Stimulated activated CD4-positive, alpha-beta T cell treated with anti-CD3 and anti-CD28 coated beads, Interleukin-12 subunit alpha, Interleukin-12 subunit beta, amount 100 ng/mL, for 48 hours (primary cell): ENCODE measurements around the gene TMEM131L.
"Not testable (repeated sequence)": the region's sequence is repeated elsewhere in the genome, so short reads cannot be mapped to it uniquely, and the experiment has no call there.

Experiments used
- DNase-seq, 3 donors: peaks; one replicate each; pipeline ENCODE4 v3.0.0-alpha.2; 2020; ENCODE audit warnings: low read depth in 2 of 3, low spot score in 1 of 3

Gene TMEM131L

DNA sequence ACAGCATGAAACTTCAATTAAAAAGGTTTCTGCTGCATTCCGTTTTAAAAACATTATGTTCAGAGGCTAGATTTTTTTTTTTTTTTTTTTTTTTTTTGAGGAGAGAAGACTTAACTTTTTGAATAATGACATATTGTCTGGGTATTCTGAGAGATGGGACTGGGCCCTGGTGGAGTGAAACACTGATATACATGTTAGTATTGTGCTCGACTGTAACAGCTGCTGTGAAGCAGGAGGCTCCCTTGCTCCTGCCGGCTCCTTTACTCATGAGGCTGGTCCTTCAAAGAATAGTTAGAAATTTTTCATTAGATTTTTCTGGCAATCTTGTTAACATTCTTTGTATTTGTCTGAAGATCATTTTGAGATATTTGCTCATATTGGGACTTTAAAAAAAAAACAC, 73.3 kb downstream of the TMEM131L start:
- DNase-seq = no peak

DNA sequence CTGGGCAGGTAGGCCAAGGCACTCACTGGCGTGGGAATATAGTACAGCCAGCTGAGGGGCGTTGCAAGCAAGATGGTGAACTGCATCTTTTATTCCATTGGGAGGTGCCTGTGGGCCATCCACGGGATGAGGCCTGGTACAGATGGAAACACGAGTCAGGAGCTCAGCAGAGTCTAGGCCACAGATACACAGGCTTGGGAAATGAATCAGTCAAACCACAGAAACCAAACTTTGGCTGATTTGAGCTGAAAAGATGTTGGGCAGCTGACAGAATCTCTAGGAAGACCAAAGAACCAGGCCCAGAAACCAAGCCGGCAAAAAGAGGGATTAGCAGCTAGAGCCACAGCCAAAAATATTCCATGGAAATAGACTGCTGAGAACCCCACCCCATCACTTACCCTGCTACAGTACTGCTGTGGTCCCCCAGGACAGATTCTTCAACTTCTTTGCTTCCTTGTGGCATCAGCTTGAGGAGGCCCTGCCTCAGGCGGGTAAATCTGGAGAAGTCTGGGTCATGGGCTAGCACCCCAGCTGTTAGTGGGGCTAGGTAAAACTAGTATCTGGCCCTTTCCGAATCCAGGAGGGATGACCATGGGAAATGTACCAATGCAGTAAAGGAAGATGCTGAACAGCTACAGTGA, 75.4 kb downstream of the TMEM131L start:
- DNase-seq = no peak

DNA sequence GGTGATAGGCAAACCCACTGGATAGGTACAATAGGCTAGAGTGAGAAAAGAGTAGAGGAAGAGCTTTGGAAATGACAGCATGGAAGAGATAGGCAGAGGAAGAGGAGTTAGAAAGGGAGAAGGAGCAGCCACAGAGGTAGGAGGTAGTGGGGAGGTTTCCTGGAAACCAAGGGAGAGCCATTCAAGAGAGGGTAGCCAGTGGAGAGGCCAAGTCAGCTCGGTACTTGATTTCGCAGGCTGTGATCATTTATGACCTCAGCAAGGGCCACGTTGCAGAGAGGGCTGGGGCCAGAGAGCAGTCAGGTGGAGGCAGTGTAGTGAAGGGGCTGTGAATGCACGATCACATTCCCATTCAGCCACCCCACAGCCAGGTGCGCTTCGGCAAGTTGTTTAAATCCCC, 76.0 kb downstream of the TMEM131L start:
- no peak for DNase-seq

DNA sequence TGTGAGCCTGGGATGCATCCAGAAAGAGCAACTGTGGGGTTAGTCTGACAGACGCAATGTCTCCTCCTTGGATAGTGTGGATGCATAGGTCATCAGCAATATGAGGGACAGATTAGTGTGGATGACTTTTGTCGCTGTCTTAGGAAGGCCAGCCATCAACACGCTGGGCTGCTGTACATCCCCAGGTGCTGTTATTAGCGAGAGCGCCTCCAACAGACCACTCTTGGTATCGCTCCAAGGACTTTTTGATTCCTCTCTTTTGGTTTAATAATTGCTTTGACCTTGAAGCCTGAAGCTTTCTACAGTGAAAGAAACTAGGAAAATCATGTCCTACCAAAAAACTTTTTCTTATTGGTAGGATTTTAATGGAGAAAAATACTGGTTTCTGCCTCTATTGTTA, 76.7 kb downstream of the TMEM131L start:
- DNase-seq = no peak

DNA sequence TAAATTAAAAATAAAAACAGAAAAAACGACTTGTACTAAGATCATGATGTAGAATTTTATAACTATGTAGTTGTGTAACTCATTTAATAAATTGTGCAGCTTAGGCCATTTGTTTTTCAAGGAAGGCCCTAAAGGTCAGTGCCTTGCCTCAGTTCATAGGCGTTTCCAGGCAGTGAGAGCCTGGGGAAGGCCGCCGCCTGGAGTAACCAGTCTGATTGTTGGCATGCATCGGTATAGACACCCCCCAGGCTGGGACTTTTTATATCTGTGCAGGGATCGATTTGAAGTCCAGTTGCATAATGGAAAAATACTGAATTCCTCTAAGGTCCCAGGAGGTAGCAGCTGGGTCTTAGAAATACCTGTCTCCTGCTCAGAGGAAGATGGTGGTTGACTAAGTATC, 77.2 kb downstream of the TMEM131L start:
- no peak for DNase-seq

DNA sequence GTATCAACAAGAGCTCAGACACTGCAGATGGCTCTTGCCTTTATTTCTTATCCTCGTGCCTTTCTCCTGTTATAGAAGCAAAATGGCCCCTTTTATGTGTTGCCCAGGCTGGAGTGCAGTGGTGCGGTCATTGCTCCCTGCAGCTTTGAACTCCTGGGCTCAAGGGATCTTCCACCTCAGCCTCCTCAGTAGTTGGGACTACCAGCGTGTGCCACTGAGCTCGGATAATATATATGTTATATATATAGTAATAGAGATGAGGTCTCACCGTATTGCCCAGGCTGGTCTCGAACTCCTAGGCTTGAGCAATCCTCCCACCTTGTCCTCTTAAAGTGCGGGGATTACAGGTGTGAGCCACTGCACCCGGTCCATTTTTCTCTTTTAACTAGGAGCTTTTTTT, 79.7 kb downstream of the TMEM131L start:
- DNase-seq = no peak

DNA sequence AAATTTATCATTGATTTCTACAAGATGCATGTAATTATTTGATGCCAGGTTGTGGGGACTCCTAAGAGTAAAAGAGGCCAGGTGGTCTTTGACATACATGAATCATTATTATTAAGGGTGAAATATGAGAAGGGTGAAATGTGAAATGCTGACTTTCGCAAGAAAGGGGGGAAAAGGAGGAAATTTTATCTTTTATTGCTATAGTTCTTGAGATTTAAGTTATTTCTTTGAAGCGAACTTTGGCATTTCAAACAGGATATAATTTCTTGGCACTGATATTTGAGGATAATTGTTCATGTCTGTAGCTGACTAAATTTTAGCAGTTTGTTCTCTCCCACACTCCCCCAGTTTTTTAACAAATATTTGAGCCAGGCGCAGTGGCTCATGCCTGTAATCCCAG, 80.1 kb downstream of the TMEM131L start:
- no peak for DNase-seq

DNA sequence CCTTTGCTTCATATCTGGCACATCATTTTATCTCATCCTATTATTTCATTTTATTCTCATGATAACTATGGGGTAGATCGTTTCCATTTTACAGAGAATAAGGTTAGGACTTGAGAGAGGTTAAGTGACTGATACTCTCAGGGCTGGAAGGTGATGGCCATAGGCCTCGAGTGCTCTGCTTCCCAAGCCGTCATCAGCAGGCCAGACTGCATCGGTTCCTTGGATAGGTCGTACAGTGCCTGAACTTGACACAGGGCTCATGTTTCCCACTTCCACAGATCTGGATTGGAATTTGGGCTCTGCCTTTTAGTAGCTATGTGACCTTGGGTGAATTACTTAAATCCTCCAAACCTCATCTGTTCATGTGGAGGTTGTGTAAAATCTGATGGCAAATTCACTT, 81.4 kb downstream of the TMEM131L start:
- no peak for DNase-seq

DNA sequence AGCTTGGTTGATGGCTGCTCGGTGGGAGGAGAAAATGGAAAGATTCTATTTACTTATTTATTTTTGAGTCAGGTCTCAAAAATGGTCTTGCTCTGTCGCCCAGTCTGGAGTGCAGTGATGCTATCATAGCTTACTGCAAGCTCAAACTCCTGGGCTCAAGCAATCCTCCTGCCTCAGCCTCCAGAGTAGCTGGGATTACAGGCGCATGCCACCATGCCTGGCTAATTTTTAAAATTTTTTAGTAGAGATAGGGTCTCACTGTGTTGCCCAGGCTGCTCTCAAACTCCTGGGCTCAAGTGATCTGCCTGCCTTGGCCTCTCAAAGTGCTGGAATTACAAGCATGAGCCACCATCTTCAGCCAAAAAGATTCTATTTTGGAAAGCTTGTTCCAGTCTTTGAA, 82.7 kb downstream of the TMEM131L start:
- DNase-seq = not testable (repeated sequence)

DNA sequence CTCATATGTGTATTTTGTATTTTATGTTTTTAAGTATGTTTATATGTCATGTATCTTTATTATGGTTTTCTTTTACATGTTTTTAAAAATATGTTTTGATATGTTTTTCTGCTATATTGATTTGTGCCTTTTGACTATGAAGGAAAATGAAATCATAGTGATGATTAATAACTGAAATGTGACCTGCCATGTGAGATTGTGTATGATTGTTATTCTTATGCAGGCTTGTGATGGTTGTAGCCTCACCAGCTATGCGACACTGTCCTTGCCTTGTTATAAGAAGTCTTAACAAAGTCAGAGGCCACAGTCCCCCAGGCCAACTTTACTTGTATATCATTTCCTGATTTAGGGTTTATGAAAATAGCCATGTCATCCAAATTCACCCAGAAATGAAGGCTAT, 83.2 kb downstream of the TMEM131L start:
- DNase-seq = no peak

DNA sequence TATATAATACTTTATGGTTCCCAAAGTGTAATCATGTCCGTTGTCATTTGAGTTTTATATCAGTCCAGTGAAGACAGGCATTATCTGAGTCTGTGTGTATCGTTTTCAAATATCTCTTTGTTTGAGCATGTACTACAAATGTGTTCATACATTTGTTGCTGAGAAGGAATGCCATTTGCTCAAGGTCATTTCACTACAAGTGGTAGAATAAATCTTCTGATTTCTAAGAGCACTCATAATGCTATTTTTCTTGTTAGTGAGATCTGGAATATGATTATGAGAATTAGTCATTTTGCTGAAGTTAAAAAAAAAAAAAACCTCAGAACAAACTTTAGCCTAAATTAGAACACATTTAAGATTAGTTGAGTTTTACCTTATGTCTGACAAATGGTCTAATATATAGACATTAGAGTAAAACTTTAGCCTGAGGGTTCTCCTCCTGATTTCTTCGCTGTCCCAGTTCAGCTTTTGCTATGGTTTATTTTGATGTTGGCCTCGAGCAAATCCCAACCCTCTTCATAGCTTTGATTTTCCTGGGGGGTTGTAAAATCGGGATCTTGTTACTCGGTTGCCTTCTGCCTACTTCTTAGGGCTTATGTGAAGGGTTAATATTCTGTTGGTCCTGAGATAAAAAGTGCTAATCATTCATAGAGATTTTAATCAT, 87.1 kb downstream of the TMEM131L start:
- DNase-seq = no peak

DNA sequence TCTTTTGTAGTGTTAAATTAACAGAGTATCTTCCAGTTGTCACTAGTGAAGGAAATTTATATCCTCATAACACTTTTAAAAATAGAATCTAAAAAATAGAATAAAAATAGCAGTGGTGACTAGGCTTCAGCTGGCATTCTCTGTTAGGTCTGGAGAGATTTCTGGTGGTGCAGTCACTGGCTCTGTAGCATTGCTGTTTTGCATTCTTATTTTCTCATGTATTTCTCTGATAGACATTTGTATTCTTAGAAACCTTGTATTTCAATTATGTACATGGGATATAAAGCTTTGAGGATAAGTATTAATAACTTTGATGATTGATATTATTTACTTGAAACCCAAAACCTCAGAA, 87.6 kb downstream of the TMEM131L start:
- DNase-seq = no peak

DNA sequence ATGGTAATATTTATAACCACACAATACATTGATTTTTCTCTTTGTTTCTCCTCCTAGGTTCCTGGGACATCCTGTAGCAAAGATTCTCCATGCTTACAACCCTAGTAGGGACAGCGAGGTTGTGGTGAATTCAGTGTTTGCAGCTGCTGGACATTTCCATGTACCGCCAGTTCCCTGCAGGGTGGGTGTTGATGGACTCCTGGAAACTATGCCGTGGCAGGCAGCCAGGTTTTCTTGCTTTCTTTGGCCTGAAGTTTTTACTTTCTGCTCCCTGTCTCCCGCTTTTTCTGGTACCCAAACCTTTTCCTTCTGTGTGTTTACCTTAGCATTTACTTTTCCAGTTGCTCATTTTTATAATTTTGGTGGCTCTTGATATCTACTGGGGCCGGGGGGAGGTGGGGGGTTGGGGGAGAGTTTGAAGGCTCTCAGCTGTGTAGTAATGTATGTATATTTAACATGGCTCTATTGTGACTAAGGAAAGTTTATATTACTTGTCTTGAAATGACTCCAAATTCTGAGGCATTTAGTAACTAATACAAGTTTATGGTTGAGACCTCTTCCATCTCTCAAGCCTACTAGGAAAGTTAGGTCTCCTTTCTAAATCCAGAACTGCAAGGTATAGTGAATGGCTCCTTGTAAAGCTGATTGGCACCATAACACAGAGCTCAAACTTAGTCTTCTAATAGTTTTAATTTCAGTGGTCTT, 89.7 kb downstream of the TMEM131L start:
- no peak for DNase-seq

DNA sequence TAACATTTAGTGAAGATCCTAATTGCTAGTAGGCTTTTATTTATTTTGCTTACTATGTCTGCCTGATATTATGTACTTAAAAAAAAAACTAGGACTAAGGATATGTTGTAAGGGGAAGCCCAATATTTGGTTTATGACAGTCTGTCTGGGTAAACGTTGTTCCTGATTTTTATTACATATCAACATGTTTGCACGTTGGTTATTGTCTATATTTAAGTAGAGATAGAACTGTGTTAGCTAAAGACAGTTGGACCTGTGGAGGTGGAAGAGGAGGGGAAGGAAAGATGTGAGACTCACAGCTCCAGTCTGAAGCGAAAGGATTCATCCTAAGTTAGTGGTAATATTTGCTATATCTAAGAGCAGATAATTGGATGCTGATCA, 90.3 kb downstream of the TMEM131L start:
- DNase-seq = no peak

DNA sequence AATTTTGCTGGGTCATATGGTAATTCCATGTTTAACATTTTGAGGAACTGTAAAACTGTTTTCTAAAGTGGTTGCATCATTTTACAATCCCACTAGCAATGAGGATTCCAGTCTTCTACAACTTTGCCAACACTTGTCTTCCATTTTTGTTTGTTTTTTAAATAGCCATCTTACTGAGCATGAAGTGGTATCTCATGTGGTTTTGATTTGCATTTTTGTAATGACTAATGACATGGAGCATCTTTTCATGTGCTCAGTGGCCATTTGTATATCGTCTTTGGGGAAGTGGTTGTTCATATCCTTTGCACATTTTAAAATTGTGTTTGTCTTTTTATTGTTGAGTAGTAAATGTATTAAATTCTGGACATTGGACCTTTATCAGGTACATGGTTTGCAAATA, 94.7 kb downstream of the TMEM131L start:
- no peak for DNase-seq

DNA sequence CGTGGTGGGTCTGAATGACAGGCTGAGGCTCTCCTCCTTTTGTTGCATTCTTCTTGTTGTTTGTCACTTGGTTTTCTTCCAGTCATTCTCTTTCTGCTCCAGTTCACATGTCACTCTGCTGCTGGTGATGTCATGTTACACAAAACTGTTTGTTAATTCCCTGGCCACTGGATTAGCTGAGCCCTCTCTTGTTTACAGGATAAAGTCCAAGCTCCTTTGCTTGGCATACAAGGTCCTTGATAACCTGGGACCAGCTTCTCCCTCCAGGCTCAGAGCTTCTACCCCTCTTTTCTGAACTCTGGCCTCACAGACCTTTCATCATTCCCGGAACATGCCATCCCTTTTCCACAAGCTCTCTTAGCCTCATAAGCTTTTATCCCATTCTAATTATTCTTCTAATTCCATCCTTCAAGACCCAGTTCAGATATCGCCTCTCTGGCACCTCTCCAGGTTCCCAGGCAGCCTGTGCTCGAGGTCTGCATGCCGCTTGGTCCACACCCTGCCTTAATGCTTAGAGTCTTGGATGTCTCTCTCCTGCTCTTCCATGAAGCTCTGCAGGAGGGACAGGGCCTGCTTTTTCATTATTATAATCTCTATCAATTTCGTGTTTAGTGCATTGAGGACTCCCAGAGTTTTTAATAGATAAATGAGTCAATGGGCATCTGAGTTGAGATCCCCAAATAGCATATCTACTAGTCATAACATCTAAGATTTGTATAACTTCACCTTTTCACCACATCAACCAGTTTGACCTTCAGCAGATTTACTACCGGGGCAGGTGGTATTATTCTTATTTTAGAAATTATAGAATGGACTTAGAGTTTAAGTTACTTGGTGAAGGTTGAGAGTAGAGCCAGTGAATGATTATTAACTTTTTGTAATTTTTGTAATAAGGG, 98.7 kb downstream of the TMEM131L start:
- DNase-seq = no peak

DNA sequence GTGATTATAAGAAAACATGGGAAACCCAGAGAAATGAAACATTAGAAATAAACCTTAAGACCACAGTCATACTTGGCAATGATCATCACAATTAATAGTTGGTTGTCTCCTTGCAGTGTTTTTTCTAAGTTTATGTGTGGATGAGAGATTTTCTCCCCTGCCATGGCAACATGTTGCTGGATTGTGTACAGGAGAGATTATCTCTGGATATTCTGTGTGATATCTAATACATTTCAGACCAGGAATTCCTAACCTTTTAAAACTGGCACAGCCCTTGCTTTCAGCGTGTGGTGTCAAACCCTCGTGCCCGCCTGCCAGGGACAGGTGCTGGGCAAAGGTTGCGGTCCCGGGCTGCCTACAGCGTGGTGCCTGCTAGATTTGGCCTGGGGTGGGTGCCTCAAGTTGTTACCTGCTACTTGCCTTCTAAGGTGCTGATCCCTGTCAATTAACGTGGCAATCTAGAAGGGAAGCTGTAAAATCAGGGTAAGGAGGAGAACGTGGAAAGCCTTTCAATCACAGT, 100.5 kb downstream of the TMEM131L start:
- DNase-seq = no peak

DNA sequence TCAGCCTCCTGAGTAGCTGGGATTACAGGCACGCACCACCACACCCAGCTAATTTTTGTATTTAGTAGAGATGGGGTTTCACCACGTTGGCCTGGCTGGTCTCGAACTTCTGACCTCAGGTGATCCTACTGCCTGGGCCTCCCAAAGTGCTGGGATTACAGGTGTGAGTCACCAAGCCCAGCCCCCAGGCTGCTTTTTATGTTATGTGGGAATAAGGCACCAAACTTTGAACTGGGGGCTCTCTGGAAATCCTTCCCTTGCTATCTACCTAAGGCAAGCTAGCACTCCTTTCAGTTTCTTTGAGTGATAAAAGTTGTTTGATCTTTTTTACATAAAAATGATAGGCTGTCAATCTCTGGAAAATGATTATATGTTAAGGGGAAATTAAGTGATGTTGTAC, 101.5 kb downstream of the TMEM131L start:
- DNase-seq = not testable (repeated sequence)

DNA sequence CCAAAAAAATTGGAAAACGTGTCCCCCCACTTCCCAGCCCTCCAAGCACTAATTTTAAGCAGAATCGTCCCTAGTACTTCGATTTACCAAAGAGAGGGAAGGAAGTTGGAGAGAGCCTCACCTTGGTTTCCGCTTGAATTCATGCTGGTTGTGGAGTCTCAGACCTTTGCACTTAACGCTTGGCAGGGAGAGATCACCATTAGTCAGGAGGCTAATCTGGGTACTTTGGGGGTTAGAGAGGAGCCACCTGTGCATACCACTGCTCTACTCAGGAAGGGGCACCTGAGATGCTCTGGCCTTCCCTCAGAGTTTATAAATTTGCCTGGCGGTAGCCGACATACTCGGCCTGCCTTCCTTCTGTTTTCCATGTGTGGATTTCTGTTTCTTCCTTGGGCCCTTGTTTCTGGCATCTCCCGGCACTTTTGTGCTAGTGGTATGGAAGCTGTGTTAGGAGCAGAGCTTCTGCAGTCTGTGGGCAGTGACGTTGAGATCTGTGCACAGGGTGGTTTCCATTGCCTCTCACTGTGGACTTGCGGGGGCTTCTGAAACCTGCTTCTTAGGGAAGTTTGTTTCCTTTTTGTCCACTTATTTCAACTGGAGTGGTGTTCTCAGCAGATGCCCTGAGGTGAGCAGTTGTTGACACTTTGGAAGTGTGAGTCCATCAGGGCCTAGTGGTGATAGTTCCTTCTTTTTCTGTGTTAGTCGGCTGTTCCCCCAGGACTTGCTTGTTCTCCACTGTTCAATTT, 104.2 kb downstream of the TMEM131L start:
- DNase-seq = no peak

DNA sequence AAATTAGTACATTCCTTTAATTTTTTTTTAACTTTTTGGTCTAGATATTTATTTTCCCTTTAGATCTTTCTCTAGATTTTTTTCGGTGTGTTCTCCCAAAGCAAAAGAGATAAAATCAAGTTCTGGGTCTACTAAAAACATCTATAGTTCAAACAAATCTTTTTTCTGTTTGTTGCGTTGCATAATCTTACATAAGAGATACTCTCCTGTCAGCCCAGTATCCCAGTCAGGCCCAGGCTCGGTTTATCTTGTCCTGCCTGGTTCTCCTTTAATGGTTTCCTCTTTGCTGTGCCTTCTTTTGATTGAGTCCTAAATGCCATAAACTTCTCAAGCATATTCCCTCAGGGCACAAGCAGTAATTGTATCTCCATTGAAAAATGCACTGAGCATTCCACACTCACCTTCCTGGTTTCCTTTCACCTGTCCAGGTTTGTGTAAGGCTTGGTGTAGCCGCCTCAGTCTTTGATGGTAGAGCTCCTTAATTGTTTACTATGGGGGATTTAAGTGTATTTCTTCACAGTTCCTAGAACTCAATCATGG, 104.9 kb downstream of the TMEM131L start:
- DNase-seq = no peak

DNA sequence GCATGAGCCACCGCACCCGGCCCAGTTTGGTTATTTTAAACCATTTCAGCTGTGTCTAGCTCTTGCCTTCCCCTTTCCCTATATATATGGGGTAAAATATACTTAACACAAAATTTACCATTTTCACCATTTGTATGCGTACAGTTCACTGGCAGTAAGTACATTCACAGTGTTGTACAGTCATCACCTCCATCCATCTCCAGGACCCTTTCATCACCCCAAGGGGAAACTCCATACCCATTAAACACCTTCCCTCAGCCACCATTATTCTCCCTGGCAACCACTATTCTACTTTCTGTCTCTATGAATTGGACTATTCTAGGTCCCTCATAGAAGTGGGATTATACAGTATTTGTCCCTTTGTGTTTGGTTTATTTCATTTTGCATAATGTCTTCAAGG, 106.4 kb downstream of the TMEM131L start:
- DNase-seq = no peak
